ENCODE data around the gene HKDC1. TPM values are rescaled to one million over a fixed set of nuclear protein-coding genes. Genes with fewer than 3 reads are reported as not detected.
A peak's percentile ranks its signal among the peaks of the same experiment; 100 is the strongest.

Gene HKDC1
- total and polyA plus RNA-seq, 2 experiments from 2014 or later: 0.32 to 0.33 TPM

DNA sequence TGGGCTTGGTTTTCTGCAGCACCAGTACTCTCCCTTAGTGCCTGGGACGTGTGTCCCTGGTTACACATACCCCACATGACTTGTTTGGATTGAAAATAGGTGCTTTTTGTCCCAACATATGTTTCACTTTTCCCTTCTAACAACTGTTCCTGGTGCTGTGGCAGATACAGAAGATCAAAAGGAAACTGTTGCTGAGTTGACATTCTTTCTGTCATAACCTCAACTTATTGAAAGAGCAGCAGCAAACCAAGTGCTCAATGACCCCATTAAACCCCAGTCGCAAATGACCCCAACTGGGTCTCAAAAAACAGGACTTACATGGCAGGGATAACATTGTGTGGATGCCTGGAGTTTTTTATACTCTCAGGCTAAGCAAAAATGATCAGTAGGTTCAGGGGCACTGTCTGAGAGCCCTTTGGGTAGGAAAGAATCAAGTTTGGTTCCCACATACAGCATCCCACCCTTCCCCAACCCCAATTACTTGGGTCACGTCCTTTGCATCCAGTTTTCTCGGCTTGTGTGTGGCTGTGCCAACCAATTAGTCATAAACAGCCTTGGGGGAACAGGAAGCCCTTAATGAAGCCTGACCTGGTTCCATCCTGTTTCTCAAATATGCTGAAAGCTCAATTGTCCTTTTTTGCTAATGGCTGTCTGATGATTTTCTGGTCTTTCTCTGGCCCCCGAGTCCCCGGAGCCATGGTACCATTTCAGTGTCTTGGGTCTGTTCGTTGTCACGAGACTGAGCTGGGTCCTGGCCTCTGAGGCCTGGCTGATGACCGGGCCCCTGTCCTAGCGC lies 4.9 kb downstream of the HKDC1 start:
- no peaks in the 10 kb centered on the region for H3K36me3 ChIP-seq (ENCODE audit: low read depth)
- no peaks in the 10 kb centered on the region for H3K79me2 ChIP-seq (ENCODE audit: insufficient read depth)
- DNase-seq: peak; percentile 64
- WGBS, 2 experiments (ENCODE audit: low coverage in 1 of 2, low lambda C conversion rate in 2 of 2, missing lambda C conversion rate in 2 of 2): 33 to 36% methylated on average over 10 of the region's 10 CpGs
- no peaks in the 10 kb centered on the region for H3K9me2 ChIP-seq (ENCODE audit: insufficient read depth)
- H3K9ac ChIP-seq: no peak overlapping the region
- peaks cover 11% of the 10 kb centered on the region for H3K4me1 ChIP-seq (ENCODE audit: insufficient read depth)
- H2AFZ ChIP-seq: peak overlapping the region; percentile 62
- TF ChIP-seq EZH2 (IDR thresholded peaks at IDR 0.05; ENCODE audit: insufficient read depth, poor library complexity, severe bottlenecking): no peak
- no peak for TF ChIP-seq EZH2phosphoT487 (IDR thresholded peaks at IDR 0.05; ENCODE audit: insufficient read depth, low read depth)
- no peak overlapping the region for H3K27ac ChIP-seq
- H3F3A ChIP-seq (ENCODE audit: insufficient read depth): peaks cover 8% of the 10 kb centered on the region; the same call in 1 of the 2 replicates
- no peaks in the 10 kb centered on the region for H4K20me1 ChIP-seq (ENCODE audit: insufficient read depth)
- H3K4me2 ChIP-seq (ENCODE audit: unreplicated experiment): no peak overlapping the region
- H3K9me3 ChIP-seq (ENCODE audit: low read depth): no peaks in the 10 kb centered on the region
- in situ Hi-C loops (cut with MboI): no loop called here
- H3K27me3 ChIP-seq (replicated peaks; ENCODE audit: insufficient read depth): no peaks in the 10 kb centered on the region
- H3K4me3 ChIP-seq: no peak overlapping the region

GRCh38 chr10:69225681-69226080 lies 5.5 kb downstream of the HKDC1 start:
- Histone ChIP-seq H3K9ac (no peak overlapping the region), H3K4me2 (ENCODE audit: unreplicated experiment) (no peak overlapping the region), H3F3A (ENCODE audit: insufficient read depth) (peaks cover 8% of the 10 kb centered on the region; the same call in 1 of the 2 replicates), H3K9me3 (ENCODE audit: low read depth) (no peaks in the 10 kb centered on the region), H3K27me3 (replicated peaks; ENCODE audit: insufficient read depth) (no peaks in the 10 kb centered on the region), H3K9me2 (ENCODE audit: insufficient read depth) (no peaks in the 10 kb centered on the region), H4K20me1 (ENCODE audit: insufficient read depth) (no peaks in the 10 kb centered on the region), H2AFZ (peak overlapping the region; percentile 62), H3K27ac (no peak overlapping the region), H3K36me3 (ENCODE audit: low read depth) (no peaks in the 10 kb centered on the region), H3K79me2 (ENCODE audit: insufficient read depth) (no peaks in the 10 kb centered on the region), H3K4me1 (ENCODE audit: insufficient read depth) (peaks cover 11% of the 10 kb centered on the region), H3K4me3 (no peak overlapping the region)
- no peak for DNase-seq
- TF ChIP-seq EZH2phosphoT487 (IDR thresholded peaks at IDR 0.05; ENCODE audit: insufficient read depth, low read depth) (no peak), EZH2 (IDR thresholded peaks at IDR 0.05; ENCODE audit: insufficient read depth, poor library complexity, severe bottlenecking) (no peak)
- in situ Hi-C loops (cut with MboI): no loop called here
- 60 to 64% methylated on average over 10 of the region's 10 CpGs for WGBS, 2 experiments (ENCODE audit: low coverage in 1 of 2, low lambda C conversion rate in 2 of 2, missing lambda C conversion rate in 2 of 2)

DNA sequence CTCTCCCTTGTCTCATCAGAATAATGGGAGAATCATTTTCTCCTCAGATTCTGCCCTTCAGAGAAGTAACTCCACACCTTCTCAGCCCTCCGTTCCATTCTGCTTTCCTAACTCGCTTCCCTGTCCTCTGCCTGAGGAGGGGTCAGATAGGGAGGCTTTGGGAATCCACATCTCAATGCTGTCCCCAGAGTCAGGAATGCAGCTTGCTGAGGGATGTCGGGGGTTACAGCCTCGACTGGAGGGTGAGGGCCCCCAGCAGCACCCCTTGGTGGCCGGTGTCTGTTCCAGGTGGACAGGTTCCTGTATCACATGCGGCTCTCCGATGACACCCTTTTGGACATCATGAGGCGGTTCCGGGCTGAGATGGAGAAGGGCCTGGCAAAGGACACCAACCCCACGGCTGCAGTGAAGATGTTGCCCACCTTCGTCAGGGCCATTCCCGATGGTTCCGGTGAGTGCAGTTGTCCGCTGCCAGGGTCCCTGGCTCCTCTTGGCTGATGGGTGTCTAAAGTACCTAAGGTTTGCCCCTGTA lies 6.9 kb downstream of the HKDC1 start:
- H3K9ac ChIP-seq: no peak overlapping the region
- WGBS, 2 experiments (ENCODE audit: low coverage in 1 of 2, low lambda C conversion rate in 2 of 2, missing lambda C conversion rate in 2 of 2): 78 to 79% methylated on average over 12 to 14 of the region's 14 CpGs
- no peak overlapping the region for H3K27ac ChIP-seq
- TF ChIP-seq EZH2phosphoT487 (IDR thresholded peaks at IDR 0.05; ENCODE audit: insufficient read depth, low read depth) (no peak), EZH2 (IDR thresholded peaks at IDR 0.05; ENCODE audit: insufficient read depth, poor library complexity, severe bottlenecking) (no peak)
- DNase-seq: no peak
- no peaks in the 10 kb centered on the region for H3K36me3 ChIP-seq (ENCODE audit: low read depth)
- no peaks in the 10 kb centered on the region for H3K27me3 ChIP-seq (replicated peaks; ENCODE audit: insufficient read depth)
- peaks cover 12% of the 10 kb centered on the region for H3K4me1 ChIP-seq (ENCODE audit: insufficient read depth)
- H3K9me2 ChIP-seq (ENCODE audit: insufficient read depth): no peaks in the 10 kb centered on the region
- H4K20me1 ChIP-seq (ENCODE audit: insufficient read depth): no peaks in the 10 kb centered on the region
- H3K79me2 ChIP-seq (ENCODE audit: insufficient read depth): no peaks in the 10 kb centered on the region
- no peaks in the 10 kb centered on the region for H3K9me3 ChIP-seq (ENCODE audit: low read depth)
- peaks cover 8% of the 10 kb centered on the region; the same call in 1 of the 2 replicates for H3F3A ChIP-seq (ENCODE audit: insufficient read depth)
- no peak overlapping the region for H2AFZ ChIP-seq
- in situ Hi-C loops (cut with MboI): no loop called here
- H3K4me3 ChIP-seq: no peak overlapping the region
- H3K4me2 ChIP-seq (ENCODE audit: unreplicated experiment): no peak overlapping the region

DNA sequence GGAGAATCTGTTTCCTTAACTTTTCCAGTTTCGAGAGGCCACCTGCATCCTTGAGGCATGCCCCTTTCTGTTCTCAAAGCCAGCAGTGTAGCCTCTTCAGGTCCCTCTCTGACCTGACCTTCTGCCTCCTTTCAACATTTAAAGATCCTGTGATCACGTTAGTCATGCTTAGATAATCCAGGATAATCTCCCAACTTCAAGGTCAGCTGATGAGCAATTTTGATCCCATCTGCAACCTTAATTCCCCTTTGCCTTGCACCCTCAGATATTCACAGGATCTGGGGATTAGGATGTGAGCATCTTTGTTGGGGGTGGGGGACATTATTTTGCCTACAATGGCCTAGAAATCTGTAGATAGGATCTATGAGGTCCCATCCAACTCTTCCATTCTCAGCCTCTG lies 8.0 kb downstream of the HKDC1 start:
- Histone ChIP-seq H2AFZ (no peak overlapping the region), H3K4me2 (ENCODE audit: unreplicated experiment) (no peak overlapping the region), H3K4me1 (ENCODE audit: insufficient read depth) (peaks cover 21% of the 10 kb centered on the region), H3K4me3 (no peak overlapping the region), H3K9me3 (ENCODE audit: low read depth) (no peaks in the 10 kb centered on the region), H3K27me3 (replicated peaks; ENCODE audit: insufficient read depth) (no peaks in the 10 kb centered on the region), H3K9ac (no peak overlapping the region), H3K27ac (no peak overlapping the region), H4K20me1 (ENCODE audit: insufficient read depth) (no peaks in the 10 kb centered on the region), H3K9me2 (ENCODE audit: insufficient read depth) (no peaks in the 10 kb centered on the region), H3F3A (ENCODE audit: insufficient read depth) (peaks cover 8% of the 10 kb centered on the region; the same call in 1 of the 2 replicates), H3K36me3 (ENCODE audit: low read depth) (no peaks in the 10 kb centered on the region), H3K79me2 (ENCODE audit: insufficient read depth) (no peaks in the 10 kb centered on the region)
- DNase-seq: no peak
- no peak for TF ChIP-seq EZH2phosphoT487 (IDR thresholded peaks at IDR 0.05; ENCODE audit: insufficient read depth, low read depth)
- no peak for TF ChIP-seq EZH2 (IDR thresholded peaks at IDR 0.05; ENCODE audit: insufficient read depth, poor library complexity, severe bottlenecking)
- in situ Hi-C loops (cut with MboI): no loop called here
- WGBS, 2 experiments (ENCODE audit: low coverage in 1 of 2, low lambda C conversion rate in 2 of 2, missing lambda C conversion rate in 2 of 2): 85 to 91% methylated on average over 2 of the region's 2 CpGs

All from GM23248 (cell line).